Progenitor cell of endocrine pancreas (in vitro differentiated cells): ENCODE data around the gene ABCB4. TPM values are rescaled to one million over a fixed set of nuclear protein-coding genes. Genes with fewer than 3 reads are reported as not detected.

Source experiments
- DNase-seq: peaks from one replicate; pipeline ENCODE4 v3.0.0; 2021; ENCODE audit warnings: low spot score; ENCODE audit not compliant: unreplicated experiment
- H3K27ac Mint-ChIP-seq: 2 replicates; pipeline ENCODE4 v1.8.0; 2021; ENCODE audit warnings: mild to moderate bottlenecking, moderate library complexity, mixed read lengths
- H3K27me3 Mint-ChIP-seq: 2 replicates; pipeline ENCODE4 v1.8.0; 2021; ENCODE audit warnings: mixed read lengths
- H3K36me3 Mint-ChIP-seq: 2 replicates; pipeline ENCODE4 v1.8.0; 2022; ENCODE audit warnings: mixed read lengths; ENCODE audit not compliant: insufficient read depth
- H3K4me1 Mint-ChIP-seq: 2 replicates; pipeline ENCODE4 v1.8.0; 2021; ENCODE audit warnings: low read depth, mixed read lengths
- H3K4me3 Mint-ChIP-seq: 2 replicates; pipeline ENCODE4 v1.8.0; 2021; ENCODE audit warnings: low read depth, mild to moderate bottlenecking, moderate library complexity, mixed read lengths
- H3K9me3 Mint-ChIP-seq: 2 replicates; pipeline ENCODE4 v1.8.0; 2021; ENCODE audit warnings: low read depth, mixed read lengths
- long read RNA-seq: library from polyadenylated mRNA; unstranded; transcript quantifications from one replicate; pipeline ENCODE4 v2.0.0, GENCODE V29; 2020
- total RNA-seq: library from RNA; stranded (reverse); gene quantifications from 2 replicates; pipeline ENCODE4 v1.2.1, GENCODE V29; 2021
- TF ChIP-seq, protein P1 (sequence below): fragments of 200-600 bp; sonication (generic); IDR thresholded peaks from one replicate; pipeline ENCODE4 v1.5.0; 2021; ENCODE audit warnings: antibody characterized with exemption, mild to moderate bottlenecking; ENCODE audit not compliant: unreplicated experiment

ABCB4 gene
- total RNA-seq: 0.60 and 0.65 TPM in 2 replicates
- long read RNA-seq, partial matches to known transcripts: 0 of 3 reads
- long read RNA-seq, other reads (novel, unspliced or antisense): 3 of 3 reads

DNA sequence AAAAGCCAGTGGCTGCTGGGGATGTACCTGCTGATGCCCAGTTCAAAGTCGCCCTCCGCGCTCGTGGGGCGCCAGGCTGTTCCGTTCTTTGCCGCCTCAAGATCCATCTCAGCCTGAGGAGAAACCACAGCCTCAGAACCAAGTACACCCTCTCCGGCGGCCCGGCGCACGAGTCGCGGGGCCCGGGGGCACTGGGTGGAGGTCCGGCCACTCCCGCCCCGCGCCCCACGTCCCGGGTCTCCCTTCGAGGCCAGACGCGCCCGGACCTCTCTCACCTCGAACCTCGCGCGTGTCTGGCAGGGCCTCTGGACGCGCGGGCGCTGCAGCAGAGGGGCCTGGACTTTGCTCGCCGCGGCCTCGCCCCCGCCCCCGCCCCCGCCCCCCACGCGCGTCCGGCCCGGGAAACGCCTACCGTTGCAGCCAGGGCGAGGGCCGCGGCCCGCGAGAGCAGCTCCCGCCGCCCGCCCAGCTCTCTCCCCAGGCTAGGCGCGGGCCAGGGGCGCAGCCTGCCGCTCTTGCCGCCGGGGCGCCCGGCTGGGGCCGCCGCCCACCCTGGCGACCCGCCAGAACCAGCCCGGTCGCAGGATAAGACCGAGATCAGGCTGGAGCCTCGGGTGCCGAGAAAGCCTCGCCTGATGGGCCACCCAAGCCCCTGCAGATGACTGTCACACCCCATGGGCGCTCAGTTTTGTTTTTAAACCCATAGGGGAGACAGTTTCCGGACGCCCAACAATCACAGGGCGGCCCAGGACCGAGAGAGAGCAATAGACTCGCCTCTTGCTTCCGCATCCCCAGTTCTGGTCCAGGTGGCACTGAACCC lies at the start of gene ABCB4:
Gene ABCB4 (minus strand): TSS at position 322 of the 820 bp plus-strand sequence. CDS start 215 bp downstream, at position 107.
- H3K27ac Mint-ChIP-seq: no peak within 1 kb of the TSS

GRCh38 chr7:87518735-87519134 lies 43.3 kb upstream of the ABCB4 start:
- no peaks in the 10 kb centered on the region for H3K4me1 Mint-ChIP-seq
- no peak overlapping the region for H3K4me3 Mint-ChIP-seq
- no peaks in the 10 kb centered on the region for H3K9me3 Mint-ChIP-seq
- no peaks in the 10 kb centered on the region for H3K36me3 Mint-ChIP-seq
- no peaks in the 10 kb centered on the region for H3K27me3 Mint-ChIP-seq
- TF ChIP-seq, protein P1, sequence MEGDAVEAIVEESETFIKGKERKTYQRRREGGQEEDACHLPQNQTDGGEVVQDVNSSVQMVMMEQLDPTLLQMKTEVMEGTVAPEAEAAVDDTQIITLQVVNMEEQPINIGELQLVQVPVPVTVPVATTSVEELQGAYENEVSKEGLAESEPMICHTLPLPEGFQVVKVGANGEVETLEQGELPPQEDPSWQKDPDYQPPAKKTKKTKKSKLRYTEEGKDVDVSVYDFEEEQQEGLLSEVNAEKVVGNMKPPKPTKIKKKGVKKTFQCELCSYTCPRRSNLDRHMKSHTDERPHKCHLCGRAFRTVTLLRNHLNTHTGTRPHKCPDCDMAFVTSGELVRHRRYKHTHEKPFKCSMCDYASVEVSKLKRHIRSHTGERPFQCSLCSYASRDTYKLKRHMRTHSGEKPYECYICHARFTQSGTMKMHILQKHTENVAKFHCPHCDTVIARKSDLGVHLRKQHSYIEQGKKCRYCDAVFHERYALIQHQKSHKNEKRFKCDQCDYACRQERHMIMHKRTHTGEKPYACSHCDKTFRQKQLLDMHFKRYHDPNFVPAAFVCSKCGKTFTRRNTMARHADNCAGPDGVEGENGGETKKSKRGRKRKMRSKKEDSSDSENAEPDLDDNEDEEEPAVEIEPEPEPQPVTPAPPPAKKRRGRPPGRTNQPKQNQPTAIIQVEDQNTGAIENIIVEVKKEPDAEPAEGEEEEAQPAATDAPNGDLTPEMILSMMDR: no peak
- no peak for DNase-seq
- no peak overlapping the region for H3K27ac Mint-ChIP-seq

More for the DNA sequence above, at the start of gene ABCB4:
- peak within 1 kb of the TSS; percentile 55 for H3K4me3 Mint-ChIP-seq
- H3K36me3 Mint-ChIP-seq: no peaks in the 10 kb centered on the region
- H3K4me1 Mint-ChIP-seq: no peaks in the 10 kb centered on the region
- peaks cover 42% of the 10 kb centered on the region for H3K27me3 Mint-ChIP-seq
- peak; percentile 13 for DNase-seq
- TF ChIP-seq, protein P1: no peak
- H3K9me3 Mint-ChIP-seq: no peaks in the 10 kb centered on the region

- H3K4me3 Mint-ChIP-seq: no peak overlapping the region
- H3K4me1 Mint-ChIP-seq: no peaks in the 10 kb centered on the region
- H3K27me3 Mint-ChIP-seq: no peaks in the 10 kb centered on the region
- no peak overlapping the region for H3K27ac Mint-ChIP-seq
- H3K36me3 Mint-ChIP-seq: no peaks in the 10 kb centered on the region
- no peaks in the 10 kb centered on the region for H3K9me3 Mint-ChIP-seq
- TF ChIP-seq, protein P1: no peak
- no peak for DNase-seq
These were observed 42.4 kb upstream of the ABCB4 start for GRCh38 chr7:87517891-87518290.

- Mint-ChIP-seq H3K36me3 (no peaks in the 10 kb centered on the region), H3K4me3 (no peak overlapping the region)
These were observed 41.8 kb upstream of the ABCB4 start for GRCh38 chr7:87517136-87517815.

More at GRCh38 chr7:87517136-87517815, 41.8 kb upstream of the ABCB4 start:
- Mint-ChIP-seq H3K27me3 (no peaks in the 10 kb centered on the region), H3K9me3 (no peaks in the 10 kb centered on the region), H3K4me1 (no peaks in the 10 kb centered on the region), H3K27ac (no peak overlapping the region)
- TF ChIP-seq, protein P1: no peak
- DNase-seq: no peak
